Vagina (tissue), 2 donors: ENCODE measurements around the gene GMEB2. TPM values are rescaled to one million over a fixed set of nuclear protein-coding genes. Genes with fewer than 3 reads are reported as not detected.
"Not testable (repeated sequence)": the region's sequence is repeated elsewhere in the genome, so short reads cannot be mapped to it uniquely, and the experiment has no call there.

Source experiments
- DNase-seq, 2 donors: peaks; one replicate each; pipeline ENCODE4 v3.0.0-alpha.2; 2017; ENCODE audit errors: extremely low spot score in 2 of 2
- H3K27ac ChIP-seq: fragments of 200-600 bp; sonication (generic); one replicate; pipeline ENCODE4 v1.5.1; 2019
- H3K27me3 ChIP-seq: fragments of 200-600 bp; sonication (generic); one replicate; pipeline ENCODE4 v1.5.1; 2019
- H3K36me3 ChIP-seq, 2 donors: fragments of 200-600 bp; sonication (generic); one replicate each; pipeline ENCODE4 v1.5.1; 2017 to 2019
- H3K4me1 ChIP-seq: fragments of 200-600 bp; sonication (generic); one replicate; pipeline ENCODE4 v1.5.1; 2019
- H3K4me3 ChIP-seq, 2 donors: fragments of 200-600 bp; sonication (generic); 1 replicate in 1 of 2; 2 replicates in 1 of 2; pipeline ENCODE4 v1.5.1; 2016 to 2019
- H3K9me3 ChIP-seq: fragments of 200-600 bp; sonication (generic); one replicate; pipeline ENCODE4 v1.5.1; 2019
- CTCF ChIP-seq, 3 experiments: fragments of 450-650 bp in 2 of 3; fragments of 200-600 bp in 1 of 3; sonication (generic) in 1 of 3; IDR thresholded peaks; one replicate each; pipeline ENCODE4 v1.5.1; 2017 to 2019; ENCODE audit warnings: antibody characterized with exemption in 3 of 3, mild to moderate bottlenecking in 2 of 3, moderate library complexity in 2 of 3
- POLR2A ChIP-seq, 2 donors: fragments of 450-650 bp; IDR thresholded peaks; one replicate each; pipeline ENCODE4 v1.6.1; 2017; ENCODE audit warnings: antibody characterized with exemption in 2 of 2, mild to moderate bottlenecking in 2 of 2, moderate library complexity in 2 of 2
- POLR2AphosphoS5 ChIP-seq, 2 donors: sonication (generic); formaldehyde crosslinking; IDR thresholded peaks; one replicate each; pipeline ENCODE4 v1.9.0; 2017; ENCODE audit warnings: antibody characterized with exemption in 2 of 2, mild to moderate bottlenecking in 2 of 2, low read depth in 1 of 2; ENCODE audit not compliant: insufficient read depth in 1 of 2
- intact Hi-C: fragments of 100-400 bp; cut with DNase I; formaldehyde crosslinking; loops from one replicate; pipeline ENCODE4 v1.15.1; 2023
- total RNA-seq: library from RNA; depleted of rRNA; stranded (reverse); fragments of >200 nt; gene quantifications from one replicate; pipeline ENCODE4 v1.2.3, GENCODE V29; 2016

Gene GMEB2
- total RNA-seq, 1 donor from 2014 or later: 11.3 TPM

- Histone ChIP-seq H3K27ac (no peak overlapping the region), H3K36me3 (peaks cover 0 to 47% of the 10 kb centered on the region in 2 donors), H3K27me3 (no peaks in the 10 kb centered on the region), H3K4me1 (no peaks in the 10 kb centered on the region), H3K9me3 (no peaks in the 10 kb centered on the region), H3K4me3 (no peak overlapping the region)
- no peak for TF ChIP-seq POLR2A (IDR thresholded peaks at IDR 0.05)
- no peak for TF ChIP-seq CTCF (IDR thresholded peaks at IDR 0.05)
- TF ChIP-seq POLR2AphosphoS5 (IDR thresholded peaks at IDR 0.05; ENCODE audit: insufficient read depth in 1 of 2, low read depth in 1 of 2): no peak
- intact Hi-C loops: no loop called here
- DNase-seq: no peak
Observed at GRCh38 chr20:63562461-63563224, 64.3 kb downstream of the GMEB2 start.

- H3K36me3 ChIP-seq: peaks cover 0 to 47% of the 10 kb centered on the region in 2 donors
- no peaks in the 10 kb centered on the region for H3K27me3 ChIP-seq
- H3K27ac ChIP-seq: no peak overlapping the region
- no peak overlapping the region for H3K4me3 ChIP-seq
- H3K9me3 ChIP-seq: no peaks in the 10 kb centered on the region
- intact Hi-C loops: no loop called here
- DNase-seq: no peak
- TF ChIP-seq CTCF (IDR thresholded peaks at IDR 0.05) (no peak), POLR2A (IDR thresholded peaks at IDR 0.05) (no peak), POLR2AphosphoS5 (IDR thresholded peaks at IDR 0.05; ENCODE audit: insufficient read depth in 1 of 2, low read depth in 1 of 2) (no peak)
- H3K4me1 ChIP-seq: no peaks in the 10 kb centered on the region
Observed at GRCh38 chr20:63561624-63562396, 65.1 kb downstream of the GMEB2 start.

GRCh38 chr20:63560856-63561609 is 65.9 kb downstream of the GMEB2 start:
- intact Hi-C loops: no loop called here
- Histone ChIP-seq H3K27me3 (no peaks in the 10 kb centered on the region), H3K27ac (no peak overlapping the region), H3K36me3 (peaks cover 0 to 47% of the 10 kb centered on the region in 2 donors), H3K4me1 (no peaks in the 10 kb centered on the region), H3K4me3 (no peak overlapping the region), H3K9me3 (no peaks in the 10 kb centered on the region)
- TF ChIP-seq CTCF (IDR thresholded peaks at IDR 0.05) (no peak), POLR2AphosphoS5 (IDR thresholded peaks at IDR 0.05; ENCODE audit: insufficient read depth in 1 of 2, low read depth in 1 of 2) (no peak), POLR2A (IDR thresholded peaks at IDR 0.05) (no peak)
- DNase-seq: no peak

- peaks cover 0 to 47% of the 10 kb centered on the region in 2 donors for H3K36me3 ChIP-seq
- intact Hi-C loops: no loop called here
- TF ChIP-seq POLR2A (IDR thresholded peaks at IDR 0.05) (no peak), CTCF (IDR thresholded peaks at IDR 0.05) (no peak), POLR2AphosphoS5 (IDR thresholded peaks at IDR 0.05; ENCODE audit: insufficient read depth in 1 of 2, low read depth in 1 of 2) (no peak)
Observed at GRCh38 chr20:63560333-63560805, 66.5 kb downstream of the GMEB2 start.

GRCh38 chr20:63559485-63560332 is 67.2 kb downstream of the GMEB2 start:
- H3K27ac ChIP-seq: not testable (repeated sequence)

More at GRCh38 chr20:63560333-63560805, 66.5 kb downstream of the GMEB2 start:
- H3K9me3 ChIP-seq: no peaks in the 10 kb centered on the region
- H3K4me1 ChIP-seq: no peaks in the 10 kb centered on the region
- no peak overlapping the region for H3K27ac ChIP-seq
- DNase-seq: no peak
- H3K27me3 ChIP-seq: no peaks in the 10 kb centered on the region
- H3K4me3 ChIP-seq: no peak overlapping the region

More at GRCh38 chr20:63559485-63560332, 67.2 kb downstream of the GMEB2 start:
- H3K4me1 ChIP-seq, H3K4me3 ChIP-seq, DNase-seq, H3K9me3 ChIP-seq, H3K27me3 ChIP-seq: not testable (repeated sequence)
- intact Hi-C loops: loop anchor here (5.0 kb wide), 1 partner anchor 1452 kb away; no protein-coding TSS in a partner anchor
- peaks cover 0 to 47% of the 10 kb centered on the region in 2 donors for H3K36me3 ChIP-seq
